Thoracic aorta (tissue), 2 donors: ENCODE measurements around the gene LRP5. TPM values are rescaled to one million over a fixed set of nuclear protein-coding genes. Genes with fewer than 3 reads are reported as not detected.

Source experiments
- ATAC-seq: fragments of 150-250 bp; one replicate; pipeline ENCODE4 v1.8.0; 2017; ENCODE audit warnings: low read depth; ENCODE audit not compliant: insufficient number of reproducible peaks, low FRiP score
- DNase-seq: peaks from one replicate; pipeline ENCODE4 v3.0.0-alpha.2; 2020; ENCODE audit warnings: low spot score
- H3K27ac ChIP-seq, 2 donors: fragments of 200-600 bp; sonication (generic); 1 replicate in 1 of 2; 2 replicates in 1 of 2; pipeline ENCODE4 v1.5.1; 2016; ENCODE audit warnings: mild to moderate bottlenecking in 2 of 2, moderate library complexity in 2 of 2
- H3K27me3 ChIP-seq: fragments of 200-600 bp; sonication (generic); replicated peaks from 2 replicates; pipeline ENCODE4 v1.6.0; 2016; ENCODE audit warnings: mild to moderate bottlenecking; ENCODE audit not compliant: insufficient read depth
- H3K36me3 ChIP-seq: fragments of 200-600 bp; sonication (generic); one replicate; pipeline ENCODE4 v1.5.1; 2016
- H3K4me1 ChIP-seq, 2 donors: fragments of 200-600 bp; sonication (generic); 1 replicate in 1 of 2; 2 replicates in 1 of 2; pipeline versions ENCODE4 v1.5.1 to v1.6.0; 2016; ENCODE audit warnings: low read depth in 2 of 2, mild to moderate bottlenecking in 1 of 2; ENCODE audit not compliant: control insufficient read depth in 1 of 2
- H3K4me3 ChIP-seq: fragments of 200-600 bp; sonication (generic); 2 replicates; pipeline ENCODE4 v1.5.1; 2016; ENCODE audit warnings: mild to moderate bottlenecking
- H3K9me3 ChIP-seq: fragments of 200-600 bp; sonication (generic); 2 replicates; pipeline ENCODE4 v1.5.1; 2016
- total RNA-seq, 2 donors: library from RNA; depleted of rRNA; stranded (reverse); fragments of >200 nt; gene quantifications; one replicate each; pipeline versions ENCODE4 v1.1.0 to v1.2.3, GENCODE V29; 2016
- TF ChIP-seq, protein P1 (sequence below): fragments of 200-600 bp; sonication (generic); IDR thresholded peaks from one replicate; pipeline ENCODE4 v1.5.1; 2019; ENCODE audit warnings: antibody characterized with exemption

The LRP5 gene
- total RNA-seq, 2 donors from 2014 or later: 67.2 to 99.1 TPM

DNA sequence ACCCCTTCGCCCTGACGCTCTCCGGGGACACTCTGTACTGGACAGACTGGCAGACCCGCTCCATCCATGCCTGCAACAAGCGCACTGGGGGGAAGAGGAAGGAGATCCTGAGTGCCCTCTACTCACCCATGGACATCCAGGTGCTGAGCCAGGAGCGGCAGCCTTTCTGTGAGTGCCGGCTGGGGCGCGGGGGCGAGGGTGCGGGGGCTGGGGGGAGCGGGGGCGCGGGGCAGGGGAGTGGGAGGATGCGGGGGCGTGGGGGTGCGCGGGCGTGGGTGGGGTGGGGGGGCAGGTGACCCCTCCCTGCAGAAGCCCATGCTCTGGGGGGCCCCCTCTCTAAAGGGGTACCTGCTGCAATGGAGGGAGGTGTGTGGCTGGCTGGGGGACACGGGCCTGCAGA is 51.4 kb downstream of the LRP5 start:
- TF ChIP-seq, protein P1, sequence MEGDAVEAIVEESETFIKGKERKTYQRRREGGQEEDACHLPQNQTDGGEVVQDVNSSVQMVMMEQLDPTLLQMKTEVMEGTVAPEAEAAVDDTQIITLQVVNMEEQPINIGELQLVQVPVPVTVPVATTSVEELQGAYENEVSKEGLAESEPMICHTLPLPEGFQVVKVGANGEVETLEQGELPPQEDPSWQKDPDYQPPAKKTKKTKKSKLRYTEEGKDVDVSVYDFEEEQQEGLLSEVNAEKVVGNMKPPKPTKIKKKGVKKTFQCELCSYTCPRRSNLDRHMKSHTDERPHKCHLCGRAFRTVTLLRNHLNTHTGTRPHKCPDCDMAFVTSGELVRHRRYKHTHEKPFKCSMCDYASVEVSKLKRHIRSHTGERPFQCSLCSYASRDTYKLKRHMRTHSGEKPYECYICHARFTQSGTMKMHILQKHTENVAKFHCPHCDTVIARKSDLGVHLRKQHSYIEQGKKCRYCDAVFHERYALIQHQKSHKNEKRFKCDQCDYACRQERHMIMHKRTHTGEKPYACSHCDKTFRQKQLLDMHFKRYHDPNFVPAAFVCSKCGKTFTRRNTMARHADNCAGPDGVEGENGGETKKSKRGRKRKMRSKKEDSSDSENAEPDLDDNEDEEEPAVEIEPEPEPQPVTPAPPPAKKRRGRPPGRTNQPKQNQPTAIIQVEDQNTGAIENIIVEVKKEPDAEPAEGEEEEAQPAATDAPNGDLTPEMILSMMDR: no peak
- Histone ChIP-seq H3K9me3 (no peaks in the 10 kb centered on the region), H3K36me3 (peaks cover 36% of the 10 kb centered on the region), H3K27ac (no peak overlapping the region), H3K4me1 (peaks cover 0 to under 1% of the 10 kb centered on the region in 2 donors), H3K27me3 (no peaks in the 10 kb centered on the region), H3K4me3 (no peak overlapping the region)
- no peak for DNase-seq
- ATAC-seq: no peak

DNA sequence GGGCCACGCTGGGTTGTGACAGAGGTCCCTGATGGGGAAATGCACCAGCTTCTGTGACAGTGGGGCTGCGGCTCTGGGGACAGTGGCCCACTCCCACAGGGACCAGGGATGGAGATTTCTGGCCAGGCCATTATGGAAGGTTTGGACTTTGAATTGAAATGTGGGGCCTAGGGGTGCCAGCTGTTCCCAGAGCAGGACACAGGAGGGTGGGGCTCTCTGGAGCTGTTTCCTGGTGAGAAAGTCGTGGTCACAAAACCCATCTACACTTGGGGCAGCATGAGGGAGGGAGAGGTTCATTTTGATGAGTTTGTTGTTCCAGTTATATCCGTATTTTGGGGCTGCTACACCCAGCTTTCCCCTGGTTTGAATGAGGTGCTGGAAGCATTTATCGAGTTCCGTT is 52.2 kb downstream of the LRP5 start:
- H3K36me3 ChIP-seq: peaks cover 31% of the 10 kb centered on the region
- ATAC-seq (no peak), DNase-seq (no peak)
- TF ChIP-seq, protein P1: no peak
- H3K4me1 ChIP-seq: peaks cover 5 to 8% of the 10 kb centered on the region in 2 donors
- no peaks in the 10 kb centered on the region for H3K9me3 ChIP-seq
- no peaks in the 10 kb centered on the region for H3K27me3 ChIP-seq
- peak overlapping the region in 1 of 2 donors; percentile 23 for H3K27ac ChIP-seq
- no peak overlapping the region for H3K4me3 ChIP-seq

DNA sequence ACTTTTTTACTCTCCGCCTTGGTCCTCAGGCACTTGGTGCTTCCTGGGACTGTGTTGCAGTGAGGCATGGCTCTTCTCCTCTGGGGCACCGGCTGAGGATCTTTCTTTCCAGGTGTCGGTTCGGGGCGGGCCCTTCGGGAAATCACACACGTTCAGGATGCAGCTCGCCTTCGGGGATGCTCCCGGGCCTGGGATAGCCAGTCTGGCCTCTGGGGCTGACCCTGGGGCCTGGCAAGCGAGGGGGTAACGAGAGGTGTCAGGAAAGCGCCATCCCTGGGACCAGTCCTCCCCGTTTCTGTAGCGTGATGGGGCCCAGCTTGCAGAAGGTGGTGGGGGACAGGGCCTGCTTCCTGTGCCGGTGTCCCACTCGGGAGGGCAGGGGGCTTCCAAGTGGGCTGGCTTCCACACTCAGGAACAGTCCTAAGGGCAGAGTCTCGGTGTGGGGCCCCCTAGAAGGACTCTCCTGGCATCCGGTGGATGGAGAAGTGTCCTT is 53.6 kb downstream of the LRP5 start:
- Histone ChIP-seq H3K4me3 (no peak overlapping the region), H3K9me3 (no peaks in the 10 kb centered on the region), H3K4me1 (peaks cover 20 to 23% of the 10 kb centered on the region in 2 donors), H3K27me3 (no peaks in the 10 kb centered on the region), H3K36me3 (peaks cover 21% of the 10 kb centered on the region), H3K27ac (peak overlapping the region in 1 of 2 donors; percentile 12)
- no peak for DNase-seq
- TF ChIP-seq, protein P1: no peak
- ATAC-seq: no peak

DNA sequence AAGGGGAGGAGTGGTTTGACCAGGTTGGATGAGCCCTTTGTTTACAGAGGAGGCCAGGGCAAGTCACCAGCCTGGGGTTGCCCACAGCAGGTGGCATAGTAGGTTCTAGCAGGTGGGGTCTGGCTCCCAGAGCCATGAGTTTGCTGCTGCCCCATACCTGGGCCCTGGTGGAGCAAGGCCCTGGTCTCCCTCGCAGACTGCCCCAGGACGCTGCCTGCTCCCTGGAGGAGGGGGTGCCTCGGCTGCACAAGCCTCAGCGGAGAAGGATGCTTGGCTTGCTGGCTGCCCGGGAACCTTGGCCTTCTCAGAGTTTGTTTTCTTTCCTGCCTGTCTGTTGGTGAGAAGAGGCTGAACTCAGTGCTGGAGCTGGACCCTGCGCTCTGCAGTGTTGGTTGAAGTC is 54.9 kb downstream of the LRP5 start:
- Histone ChIP-seq H3K27me3 (no peaks in the 10 kb centered on the region), H3K36me3 (peaks cover 17% of the 10 kb centered on the region), H3K4me1 (peaks cover 31 to 35% of the 10 kb centered on the region in 2 donors), H3K9me3 (no peaks in the 10 kb centered on the region), H3K4me3 (no peak overlapping the region), H3K27ac (peak overlapping the region; percentile 35 to 42)
- DNase-seq: no peak
- TF ChIP-seq, protein P1: no peak
- no peak for ATAC-seq

DNA sequence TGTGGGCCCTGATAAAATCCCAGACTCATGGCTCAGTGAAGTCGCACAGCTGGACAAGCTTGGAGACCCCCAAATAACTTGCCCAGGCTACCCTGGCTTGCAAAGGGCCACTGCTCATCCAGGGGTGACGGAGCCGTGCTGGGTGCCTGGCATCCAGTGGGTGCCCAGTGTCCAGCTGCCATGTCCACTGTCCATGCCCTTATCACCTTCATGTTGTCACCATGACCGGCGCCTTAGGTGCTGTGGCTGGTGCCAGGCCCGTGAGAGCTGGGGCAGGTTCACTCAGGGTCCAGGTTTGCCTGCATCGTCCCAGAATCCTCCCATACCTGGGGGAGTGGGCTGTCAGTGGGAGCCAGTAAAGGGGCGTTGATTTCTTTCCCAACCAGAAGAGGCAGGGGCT is 57.4 kb downstream of the LRP5 start:
- ATAC-seq (no peak), DNase-seq (no peak)
- Histone ChIP-seq H3K27me3 (no peaks in the 10 kb centered on the region), H3K27ac (peak overlapping the region; percentile 96 to 97), H3K4me3 (no peak overlapping the region), H3K9me3 (no peaks in the 10 kb centered on the region), H3K4me1 (peaks cover 50 to 60% of the 10 kb centered on the region in 2 donors), H3K36me3 (peaks cover 15% of the 10 kb centered on the region)
- TF ChIP-seq, protein P1: no peak
